MV-4-11 (cell line): ENCODE data around the gene SERPINB1.

Experiments used
- DNase-seq: peaks from one replicate; lab custom pipeline; 2025; lab: John Stamatoyannopoulos, UW

The SERPINB1 gene

DNA sequence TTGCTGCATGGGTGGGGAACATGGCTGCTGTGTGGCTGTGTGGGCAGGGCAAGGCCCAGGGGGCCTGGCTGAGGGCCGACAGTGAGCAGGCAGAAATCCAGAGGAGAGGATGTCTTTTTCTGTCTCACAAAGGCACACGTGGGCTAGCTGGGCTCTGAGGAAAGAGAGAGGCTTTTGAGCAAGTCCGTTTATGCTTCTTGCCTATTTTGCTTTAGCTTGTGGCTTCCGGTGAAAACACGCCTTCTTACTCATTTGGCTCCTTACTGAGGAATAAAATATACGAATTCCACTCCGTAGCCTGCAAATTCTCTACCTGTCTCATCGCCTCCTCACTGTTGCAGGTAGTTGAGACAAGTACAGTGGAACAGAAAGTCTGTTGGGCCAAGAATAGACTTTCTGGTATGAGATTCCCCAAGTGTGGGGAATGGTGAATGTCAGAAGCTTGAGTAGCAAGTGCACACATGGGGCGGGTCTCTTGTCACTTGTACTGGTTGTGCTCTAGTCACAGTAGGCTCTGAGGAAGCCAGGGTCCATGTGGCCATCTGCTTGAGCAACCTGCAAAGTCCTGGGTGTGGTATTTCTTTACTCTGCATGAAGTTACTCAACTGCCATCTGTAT is 48.0 kb downstream of the SERPINB1 start:
- DNase-seq = peak; percentile 91

DNA sequence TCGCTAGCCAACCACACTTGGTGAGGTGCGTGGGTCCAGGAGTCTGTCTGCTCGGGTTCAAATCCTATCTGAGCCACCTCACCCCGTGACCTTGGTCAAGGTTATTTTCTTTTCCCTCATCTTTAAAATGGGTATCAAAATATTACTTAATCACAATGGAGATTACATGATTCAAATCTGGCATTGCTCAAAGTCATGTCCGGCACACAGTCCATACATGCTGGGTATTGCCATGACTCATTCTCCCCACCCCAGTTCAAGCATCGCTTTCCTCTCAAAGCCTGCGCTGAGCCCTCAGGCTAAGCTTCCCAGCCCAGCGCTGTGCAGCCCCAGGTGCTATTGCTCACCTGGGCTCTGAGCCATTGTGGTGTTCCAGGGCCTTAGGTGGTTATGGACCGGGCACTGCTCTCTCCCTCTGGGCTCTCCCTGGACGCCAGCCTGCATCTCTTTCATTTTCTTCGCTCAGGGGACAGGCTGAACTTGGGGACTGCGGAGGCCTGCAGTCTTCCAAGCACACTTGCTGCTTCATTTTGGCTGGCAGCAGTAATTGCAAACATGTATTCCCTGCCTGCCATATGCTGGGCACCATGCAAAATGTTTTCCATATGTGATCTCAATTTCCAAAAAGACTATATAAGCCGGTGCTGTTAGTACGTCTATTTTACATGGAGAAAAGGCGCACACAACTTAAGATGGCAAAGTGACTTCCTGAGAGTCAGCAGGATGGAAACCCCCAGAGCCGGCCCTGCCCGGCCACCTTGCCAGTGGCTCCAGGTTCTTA is 49.1 kb downstream of the SERPINB1 start:
- DNase-seq = no peak

DNA sequence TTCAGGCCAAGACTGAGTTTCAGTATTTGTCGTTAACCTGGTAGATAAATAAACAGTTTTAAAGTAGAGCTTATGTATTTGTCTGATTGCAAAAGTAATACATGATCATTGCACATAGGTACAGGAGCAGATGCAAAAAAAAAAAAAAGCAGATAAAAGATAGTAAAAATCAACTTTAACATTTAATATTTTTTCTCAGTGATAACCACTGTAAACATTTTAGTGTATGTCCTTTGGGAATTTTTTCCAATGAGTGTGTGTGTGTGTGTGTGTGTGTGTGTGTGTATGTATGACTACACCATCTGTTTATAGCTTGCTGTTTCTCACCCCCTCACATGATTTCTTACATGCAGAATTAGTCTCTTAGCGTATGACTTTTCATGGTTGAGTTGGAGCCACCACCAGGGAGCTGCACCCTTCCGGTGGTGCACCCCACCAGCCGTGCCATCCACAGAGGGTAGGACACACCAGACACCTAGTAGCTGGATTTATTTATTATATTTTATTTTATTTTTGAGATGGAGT is 50.2 kb downstream of the SERPINB1 start:
- DNase-seq = no peak

DNA sequence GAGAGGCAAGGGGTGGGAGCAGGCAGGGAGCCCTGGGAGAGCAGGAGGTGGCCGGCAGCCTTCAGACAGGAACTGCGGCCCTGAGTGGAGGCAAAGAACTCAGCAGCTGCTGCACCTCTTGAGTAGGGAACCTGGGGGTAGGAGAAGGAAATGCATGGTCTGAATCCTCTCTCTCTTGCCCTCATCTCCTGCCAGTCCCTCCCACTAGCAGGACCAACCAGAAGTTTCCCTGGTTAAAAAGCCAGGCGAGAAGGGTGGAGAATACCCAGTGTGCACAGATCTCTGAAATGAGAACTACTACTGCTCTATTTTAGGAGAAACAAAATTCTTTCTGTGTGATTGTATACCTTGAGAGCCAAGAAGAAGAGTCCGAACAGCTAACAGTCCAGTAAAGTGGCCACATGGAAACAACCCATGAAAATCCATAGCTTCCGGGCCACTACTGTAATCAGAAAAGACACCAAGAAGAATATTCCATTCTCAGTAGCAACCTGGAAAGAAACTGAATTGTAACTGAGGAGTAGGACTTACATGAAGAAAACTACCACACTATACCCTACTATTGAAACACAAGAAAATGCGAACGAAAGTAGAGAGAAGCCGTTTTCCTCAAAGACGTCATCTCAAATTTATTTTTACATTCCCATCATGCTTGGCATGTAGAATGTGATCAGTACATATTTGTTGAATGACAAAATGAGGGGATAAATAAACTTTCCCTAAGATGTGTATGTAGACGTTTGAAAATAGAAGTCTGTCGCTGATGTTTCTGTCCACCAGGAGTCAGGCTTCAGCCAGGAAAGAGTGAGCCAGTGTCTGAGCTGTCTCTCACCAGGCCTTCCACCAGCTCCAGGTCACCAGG is 50.8 kb downstream of the SERPINB1 start:
- DNase-seq = peak; percentile 65

DNA sequence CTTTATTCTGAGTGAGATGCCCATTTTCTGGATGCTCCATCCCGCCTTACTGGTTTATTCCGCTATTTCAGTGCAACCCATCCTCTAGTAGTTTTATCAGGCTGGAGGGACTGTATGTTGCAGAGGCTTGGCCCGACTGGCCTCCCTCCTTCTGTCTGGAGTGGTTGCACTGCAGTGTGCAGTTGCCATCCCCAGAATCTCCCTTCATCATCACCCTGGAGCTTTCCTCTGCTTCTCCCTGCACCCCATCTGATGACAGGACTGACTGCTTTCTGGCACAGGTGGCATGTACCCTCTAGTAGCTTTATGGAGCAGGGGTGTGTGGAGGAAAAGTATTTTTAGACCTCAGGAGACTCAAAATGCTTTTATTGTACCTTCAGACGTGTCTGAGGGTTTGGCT is 55.4 kb downstream of the SERPINB1 start:
- DNase-seq = no peak

DNA sequence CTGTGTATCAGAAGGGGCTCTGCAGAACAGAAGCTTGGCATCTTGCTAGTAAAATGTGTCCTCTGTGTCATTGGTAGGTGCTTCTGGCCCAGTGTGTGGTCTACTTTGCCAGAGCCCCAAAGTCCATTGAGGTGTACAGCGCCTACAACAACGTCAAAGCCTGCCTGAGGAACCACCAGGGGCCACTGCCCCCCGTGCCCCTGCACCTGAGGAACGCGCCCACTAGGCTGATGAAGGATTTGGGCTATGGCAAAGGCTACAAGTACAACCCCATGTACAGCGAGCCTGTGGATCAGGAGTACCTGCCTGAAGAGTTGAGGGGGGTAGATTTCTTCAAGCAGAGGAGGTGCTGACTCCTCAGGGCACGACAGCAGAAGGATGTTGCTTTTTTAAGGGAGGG is 56.7 kb downstream of the SERPINB1 start:
- DNase-seq = no peak

DNA sequence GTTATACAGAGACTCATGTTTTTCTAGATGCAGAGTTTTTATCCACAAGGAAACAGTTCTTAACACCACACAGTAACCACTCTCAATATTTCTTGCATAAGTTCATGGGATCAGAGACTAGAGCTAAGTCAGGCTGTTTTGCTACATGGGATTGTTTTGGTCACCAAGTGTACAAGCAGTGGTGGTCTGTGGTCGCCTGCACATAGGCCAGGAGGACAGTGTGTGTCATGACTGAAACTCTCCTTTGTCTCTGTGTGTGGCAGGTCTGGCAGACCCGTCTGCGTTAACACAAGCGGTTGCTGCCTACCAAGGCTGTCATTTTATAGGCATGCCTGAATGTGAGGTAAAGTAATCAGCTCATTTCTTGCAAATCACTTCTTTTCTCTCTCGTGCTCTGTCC is 57.6 kb downstream of the SERPINB1 start:
- no peak for DNase-seq

DNA sequence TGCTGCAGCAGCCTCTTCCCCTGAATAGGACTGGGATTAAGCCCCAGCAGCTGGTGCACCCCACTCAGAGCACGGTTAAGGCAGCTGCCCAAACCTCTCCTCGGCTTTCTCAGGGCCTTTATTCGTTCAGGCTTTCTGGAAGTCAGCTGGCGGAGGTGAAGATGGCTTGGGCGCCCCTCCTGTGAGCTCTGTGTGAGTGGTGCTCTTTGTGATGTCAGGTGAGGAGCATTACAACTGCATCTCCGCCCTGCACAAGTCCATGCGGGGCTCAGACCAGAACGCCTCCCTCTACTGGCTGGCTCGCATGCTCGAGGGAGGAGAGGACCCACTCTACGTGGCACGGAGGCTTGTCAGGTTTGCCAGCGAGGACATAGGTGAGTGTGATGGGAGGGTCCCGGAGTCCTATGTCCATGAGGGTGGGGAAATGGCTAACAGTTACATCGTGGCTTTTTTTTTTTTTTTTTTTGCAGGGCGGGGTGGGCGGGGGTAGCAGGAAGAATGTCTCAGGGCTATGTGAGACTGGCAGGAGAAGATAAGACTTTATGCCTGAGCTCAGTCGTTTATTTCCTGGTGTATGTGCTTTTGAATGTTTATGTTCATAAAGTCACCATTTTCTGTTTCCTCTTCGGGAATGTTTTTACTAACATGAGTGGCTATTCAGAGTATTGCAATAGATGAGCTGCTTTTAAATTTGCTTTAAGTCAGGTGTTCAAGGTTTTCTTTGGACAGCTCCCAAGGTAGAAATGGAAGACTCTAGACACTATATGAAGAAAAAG is 58.3 kb downstream of the SERPINB1 start:
- no peak for DNase-seq

DNA sequence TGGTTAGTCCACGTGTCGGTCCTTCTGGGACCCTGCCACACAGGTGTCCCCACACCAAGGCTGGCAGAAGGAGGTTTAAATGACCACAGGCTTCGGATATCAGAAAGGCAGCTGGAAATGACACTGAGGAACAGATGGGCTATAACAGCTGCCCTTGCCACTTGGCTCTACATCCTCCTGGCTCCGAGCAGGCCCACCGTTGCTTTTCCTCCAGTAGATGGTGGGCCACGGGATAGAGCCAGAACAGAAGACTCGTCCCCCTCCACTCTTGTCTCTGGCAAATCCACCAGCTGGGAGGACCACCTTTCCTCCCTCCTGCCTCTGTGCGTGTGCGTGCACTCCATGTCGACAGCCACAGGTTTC is 58.9 kb downstream of the SERPINB1 start:
- no peak for DNase-seq

DNA sequence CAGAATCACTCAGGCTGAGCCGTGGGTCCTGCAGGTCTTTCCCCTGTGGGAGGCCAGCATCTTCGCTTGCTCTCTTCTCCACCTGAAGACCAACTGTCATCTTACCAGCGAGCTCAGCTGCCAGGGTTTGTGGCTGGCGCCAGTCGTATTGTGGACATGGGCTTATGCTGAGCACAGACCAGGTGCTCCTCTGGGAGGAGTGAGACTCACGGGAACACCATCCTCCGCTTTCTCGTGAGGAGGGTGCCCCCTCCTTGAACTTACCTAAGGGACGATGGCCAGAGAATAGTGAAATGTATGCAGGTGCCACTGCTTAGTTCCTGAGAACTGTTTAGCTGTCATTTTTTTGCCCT is 59.3 kb downstream of the SERPINB1 start:
- no peak for DNase-seq
